Neuron (in vitro differentiated cells): ENCODE results near the gene KLF13.

Experiments
- H2AFZ ChIP-seq: one replicate; pipeline ENCODE4 v1.6.1; 2013; ENCODE audit warnings: low read depth, mild to moderate bottlenecking, inconsistent platforms, low read length, moderate library complexity
- H3K27me3 ChIP-seq: one replicate; pipeline ENCODE4 v1.6.1; 2013; ENCODE audit warnings: low read length; ENCODE audit not compliant: insufficient read depth
- H3K36me3 ChIP-seq: one replicate; pipeline ENCODE4 v1.6.1; 2013; ENCODE audit warnings: low read length; ENCODE audit not compliant: insufficient read depth
- H3K4me1 ChIP-seq: one replicate; pipeline ENCODE4 v1.6.1; 2013; ENCODE audit warnings: low read length; ENCODE audit not compliant: insufficient read depth
- H3K4me3 ChIP-seq: 2 replicates; pipeline ENCODE4 v1.5.1; 2013; ENCODE audit warnings: mild to moderate bottlenecking, low read length, moderate library complexity
- H3K9me3 ChIP-seq: one replicate; pipeline ENCODE4 v1.6.1; 2013; ENCODE audit warnings: low read length

KLF13 gene

GRCh38 chr15:31313223-31313622 lies 13.4 kb upstream of the KLF13 start:
- Histone ChIP-seq H3K4me3 (no peak overlapping the region), H3K9me3 (peaks cover 3% of the 10 kb centered on the region), H2AFZ (no peak overlapping the region), H3K27me3 (no peaks in the 10 kb centered on the region), H3K4me1 (peaks cover 4% of the 10 kb centered on the region), H3K36me3 (no peaks in the 10 kb centered on the region)

GRCh38 chr15:31314380-31314779 lies 12.3 kb upstream of the KLF13 start:
- no peak overlapping the region for H2AFZ ChIP-seq
- no peaks in the 10 kb centered on the region for H3K27me3 ChIP-seq
- H3K36me3 ChIP-seq = no peaks in the 10 kb centered on the region
- H3K9me3 ChIP-seq = peaks cover 3% of the 10 kb centered on the region
- H3K4me3 ChIP-seq = no peak overlapping the region
- no peaks in the 10 kb centered on the region for H3K4me1 ChIP-seq

- Histone ChIP-seq H3K27me3 (no peaks in the 10 kb centered on the region), H3K36me3 (no peaks in the 10 kb centered on the region), H2AFZ (no peak overlapping the region), H3K4me3 (no peak overlapping the region), H3K4me1 (no peaks in the 10 kb centered on the region), H3K9me3 (peaks cover 4% of the 10 kb centered on the region)
Measured at GRCh38 chr15:31316135-31316795, 10.4 kb upstream of the KLF13 start.

GRCh38 chr15:31317017-31317416 lies 9.6 kb upstream of the KLF13 start:
- Histone ChIP-seq H3K4me1 (peaks cover under 1% of the 10 kb centered on the region), H3K4me3 (no peak overlapping the region), H3K36me3 (no peaks in the 10 kb centered on the region), H3K9me3 (peaks cover 7% of the 10 kb centered on the region), H3K27me3 (no peaks in the 10 kb centered on the region), H2AFZ (no peak overlapping the region)

GRCh38 chr15:31317421-31318327 lies 9.0 kb upstream of the KLF13 start:
- H3K9me3 ChIP-seq = peaks cover 7% of the 10 kb centered on the region
- peaks cover 6% of the 10 kb centered on the region for H3K4me1 ChIP-seq
- no peaks in the 10 kb centered on the region for H3K36me3 ChIP-seq
- H2AFZ ChIP-seq = no peak overlapping the region
- H3K27me3 ChIP-seq = no peaks in the 10 kb centered on the region
- no peak overlapping the region for H3K4me3 ChIP-seq

GRCh38 chr15:31318429-31318828 lies 8.2 kb upstream of the KLF13 start:
- peaks cover 7% of the 10 kb centered on the region for H3K9me3 ChIP-seq
- H3K4me1 ChIP-seq = peaks cover 8% of the 10 kb centered on the region
- no peak overlapping the region for H3K4me3 ChIP-seq
- no peaks in the 10 kb centered on the region for H3K36me3 ChIP-seq
- H3K27me3 ChIP-seq = no peaks in the 10 kb centered on the region
- H2AFZ ChIP-seq = no peak overlapping the region

- Histone ChIP-seq H3K4me1 (peaks cover 9% of the 10 kb centered on the region), H3K4me3 (no peak overlapping the region), H3K9me3 (peaks cover 5% of the 10 kb centered on the region), H3K36me3 (no peaks in the 10 kb centered on the region), H2AFZ (no peak overlapping the region), H3K27me3 (no peaks in the 10 kb centered on the region)
Measured at GRCh38 chr15:31320022-31320421, 6.6 kb upstream of the KLF13 start.

GRCh38 chr15:31321418-31321817 lies 5.2 kb upstream of the KLF13 start:
- Histone ChIP-seq H3K4me3 (no peak overlapping the region), H3K4me1 (peaks cover 12% of the 10 kb centered on the region), H3K9me3 (peaks cover 5% of the 10 kb centered on the region), H2AFZ (no peak overlapping the region), H3K36me3 (no peaks in the 10 kb centered on the region), H3K27me3 (no peaks in the 10 kb centered on the region)

GRCh38 chr15:31322504-31322903 lies 4.1 kb upstream of the KLF13 start:
- peaks cover 5% of the 10 kb centered on the region for H3K9me3 ChIP-seq
- H3K4me1 ChIP-seq = peaks cover 12% of the 10 kb centered on the region
- no peaks in the 10 kb centered on the region for H3K27me3 ChIP-seq
- H2AFZ ChIP-seq = no peak overlapping the region
- no peak overlapping the region for H3K4me3 ChIP-seq
- no peaks in the 10 kb centered on the region for H3K36me3 ChIP-seq

GRCh38 chr15:31323627-31324026 lies 3.0 kb upstream of the KLF13 start:
- no peaks in the 10 kb centered on the region for H3K27me3 ChIP-seq
- H3K4me1 ChIP-seq = peaks cover 14% of the 10 kb centered on the region
- H2AFZ ChIP-seq = no peak overlapping the region
- H3K9me3 ChIP-seq = peaks cover 5% of the 10 kb centered on the region
- no peaks in the 10 kb centered on the region for H3K36me3 ChIP-seq
- no peak overlapping the region for H3K4me3 ChIP-seq

- Histone ChIP-seq H3K36me3 (no peaks in the 10 kb centered on the region), H3K4me1 (peaks cover 18% of the 10 kb centered on the region), H2AFZ (no peak overlapping the region), H3K9me3 (peaks cover 5% of the 10 kb centered on the region), H3K4me3 (no peak overlapping the region), H3K27me3 (no peaks in the 10 kb centered on the region)
Measured at GRCh38 chr15:31324186-31324585, 2.4 kb upstream of the KLF13 start.

GRCh38 chr15:31324806-31325594 lies 1.6 kb upstream of the KLF13 start:
- Histone ChIP-seq H2AFZ (peak overlapping the region; percentile 78), H3K27me3 (no peaks in the 10 kb centered on the region), H3K36me3 (no peaks in the 10 kb centered on the region), H3K4me1 (peaks cover 19% of the 10 kb centered on the region), H3K9me3 (peaks cover 5% of the 10 kb centered on the region), H3K4me3 (peak overlapping the region; percentile 72)
